8988T (cell line): ENCODE results near the gene HSD11B1L.
"Not testable (repeated sequence)": the region's sequence is repeated elsewhere in the genome, so short reads cannot be mapped to it uniquely, and the experiment has no call there.

Experiments used
- DNase-seq: peaks from one replicate; pipeline ENCODE4 v3.0.0; 2011

Gene HSD11B1L

DNA sequence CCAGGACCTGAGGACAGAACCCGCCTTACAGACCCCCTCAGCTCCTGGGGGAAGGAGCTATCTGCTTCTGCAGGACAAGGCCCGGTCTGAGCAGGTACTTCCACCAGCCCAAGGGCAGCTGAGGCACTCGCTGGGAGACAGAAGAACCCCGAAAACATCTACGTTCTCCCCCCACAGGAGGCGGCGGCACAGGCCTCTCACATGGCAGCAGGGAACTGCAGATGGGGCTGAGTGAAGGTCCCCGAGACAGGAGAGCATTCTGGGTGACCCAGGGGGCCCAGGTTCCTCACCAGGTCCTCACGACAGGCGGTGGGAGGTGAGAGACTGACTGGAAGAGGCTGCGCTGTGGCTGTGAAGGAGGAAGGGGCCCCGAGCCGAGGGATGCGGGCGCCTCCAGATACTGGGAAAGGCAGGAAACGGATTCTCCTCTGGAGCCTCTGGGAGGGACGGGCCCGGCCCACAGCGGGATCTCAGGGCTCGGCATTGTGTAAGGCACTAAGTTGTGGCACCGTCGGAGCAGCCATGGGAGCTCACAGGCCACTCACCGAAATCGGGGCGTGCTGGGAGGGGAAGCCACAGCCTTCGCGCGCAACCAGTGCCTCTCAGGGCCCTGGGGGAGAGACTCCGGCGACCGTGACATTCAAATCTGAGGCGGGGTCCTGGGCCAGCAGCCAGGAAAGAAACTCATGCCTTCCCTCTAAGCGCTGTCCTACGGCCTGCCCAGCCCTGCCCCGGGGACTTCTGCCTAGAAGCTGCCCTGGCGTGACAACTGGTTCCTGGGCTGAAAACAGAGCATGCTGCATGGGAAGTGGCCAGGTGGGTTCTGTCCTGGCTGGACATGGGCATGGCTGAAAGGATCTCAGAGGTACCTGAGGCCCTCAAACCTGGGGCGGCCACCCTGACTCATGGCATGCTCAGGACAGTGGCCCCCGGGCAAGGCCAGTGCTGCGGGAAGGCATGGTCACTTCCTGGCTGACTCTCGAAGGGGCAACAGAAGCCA is 23.3 kb downstream of the HSD11B1L start:
- DNase-seq = no peak

DNA sequence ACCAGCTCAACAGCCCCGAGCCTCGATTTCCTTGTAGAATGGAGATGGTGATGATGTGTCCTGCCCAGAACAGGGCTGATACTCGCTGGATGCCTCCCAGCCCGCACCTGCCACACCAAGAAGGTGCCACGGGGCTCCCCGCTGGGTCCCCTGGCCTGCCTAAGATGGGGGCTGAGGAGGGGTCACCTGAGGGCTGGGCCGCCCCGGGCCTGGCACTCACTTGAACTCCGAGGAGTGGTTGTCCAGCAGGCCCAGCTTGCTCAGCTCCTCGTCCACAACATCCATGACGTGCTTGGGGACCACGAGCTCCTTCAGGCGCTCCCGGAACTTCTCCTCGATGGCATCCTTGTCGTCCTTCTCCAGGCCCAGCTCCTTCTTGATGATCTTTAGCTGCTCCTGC is 24.7 kb downstream of the HSD11B1L start:
- no peak for DNase-seq

GRCh38 chr19:5706876-5707573 is 26.2 kb downstream of the HSD11B1L start:
- peak; percentile 14 for DNase-seq

DNA sequence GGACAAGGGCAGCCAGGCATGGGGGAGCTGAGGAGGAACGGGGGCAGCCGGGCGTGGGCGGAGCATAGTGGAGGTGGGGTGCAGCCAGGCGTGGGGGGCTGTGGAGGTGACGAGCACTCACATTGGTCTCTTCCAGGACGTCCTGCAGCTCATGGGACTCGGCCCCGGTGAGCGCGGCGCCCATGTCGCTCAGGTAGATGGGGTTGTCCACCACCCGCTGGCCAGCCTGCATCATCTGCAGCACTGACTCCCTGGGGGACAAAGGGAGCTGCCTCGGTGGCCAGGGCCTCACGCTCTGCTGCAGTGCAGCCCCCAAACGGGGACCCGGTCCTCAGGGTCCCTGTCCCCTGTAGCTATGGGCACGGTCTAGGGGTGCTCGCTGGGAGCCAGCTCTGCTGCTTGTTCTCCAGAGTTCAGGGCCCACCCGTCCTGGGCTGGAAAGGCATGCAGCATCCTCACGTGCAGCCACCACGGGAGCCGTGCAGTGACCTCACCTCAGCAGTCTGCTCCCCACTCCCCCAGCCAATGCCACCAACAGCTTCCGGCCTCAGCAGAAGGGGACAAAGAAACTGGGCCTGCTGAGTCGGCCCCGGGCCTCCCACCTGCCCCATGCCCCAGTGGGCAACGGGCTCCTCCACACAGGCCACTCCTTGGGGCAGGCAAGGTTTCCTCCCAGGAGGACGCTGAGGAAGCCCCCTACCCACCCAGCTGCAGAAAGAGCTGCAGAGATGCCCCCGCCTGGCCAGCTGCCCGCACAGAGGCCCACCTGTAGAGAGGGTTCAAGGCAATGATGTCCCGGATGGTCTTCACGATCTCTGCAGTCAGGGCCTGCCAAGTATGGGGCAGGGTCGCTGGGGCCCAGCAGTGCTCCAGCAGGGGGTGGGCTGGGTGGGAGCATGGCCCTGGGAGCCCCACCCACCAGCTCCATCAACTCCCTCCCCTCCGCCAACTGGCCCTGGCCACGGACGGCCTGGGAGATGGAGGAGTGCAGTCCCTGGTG is 27.0 kb downstream of the HSD11B1L start:
- DNase-seq = no peak

- no peak for DNase-seq
These were observed 30.2 kb downstream of the HSD11B1L start for GRCh38 chr19:5711025-5711424.

- no peak for DNase-seq
These were observed 30.9 kb downstream of the HSD11B1L start for GRCh38 chr19:5711713-5712161.

DNA sequence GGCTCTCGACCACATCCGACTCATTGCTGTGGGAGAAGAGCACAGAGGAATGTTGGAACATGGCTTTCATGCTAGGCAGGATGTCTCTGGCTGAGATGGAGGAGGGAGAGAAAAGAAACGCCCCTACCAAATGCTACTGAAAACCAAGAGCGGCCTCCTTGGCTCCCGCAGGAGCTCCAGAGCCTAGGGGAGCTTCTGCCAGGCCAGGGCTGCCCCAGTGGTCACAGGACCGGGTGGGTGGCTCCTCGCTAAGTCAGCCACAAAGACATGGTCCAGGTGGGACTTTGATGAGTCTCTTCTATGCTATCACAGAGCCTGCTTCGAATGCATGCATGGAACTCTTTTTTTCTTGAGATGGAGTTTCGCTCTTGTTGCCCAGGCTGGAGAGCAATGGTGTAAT is 32.4 kb downstream of the HSD11B1L start:
- no peak for DNase-seq

- no peak for DNase-seq
These were observed 34.0 kb downstream of the HSD11B1L start for GRCh38 chr19:5714816-5715215.

GRCh38 chr19:5717215-5717935 is 36.5 kb downstream of the HSD11B1L start:
- DNase-seq = no peak

GRCh38 chr19:5718037-5718578 is 37.3 kb downstream of the HSD11B1L start:
- DNase-seq = no peak

DNA sequence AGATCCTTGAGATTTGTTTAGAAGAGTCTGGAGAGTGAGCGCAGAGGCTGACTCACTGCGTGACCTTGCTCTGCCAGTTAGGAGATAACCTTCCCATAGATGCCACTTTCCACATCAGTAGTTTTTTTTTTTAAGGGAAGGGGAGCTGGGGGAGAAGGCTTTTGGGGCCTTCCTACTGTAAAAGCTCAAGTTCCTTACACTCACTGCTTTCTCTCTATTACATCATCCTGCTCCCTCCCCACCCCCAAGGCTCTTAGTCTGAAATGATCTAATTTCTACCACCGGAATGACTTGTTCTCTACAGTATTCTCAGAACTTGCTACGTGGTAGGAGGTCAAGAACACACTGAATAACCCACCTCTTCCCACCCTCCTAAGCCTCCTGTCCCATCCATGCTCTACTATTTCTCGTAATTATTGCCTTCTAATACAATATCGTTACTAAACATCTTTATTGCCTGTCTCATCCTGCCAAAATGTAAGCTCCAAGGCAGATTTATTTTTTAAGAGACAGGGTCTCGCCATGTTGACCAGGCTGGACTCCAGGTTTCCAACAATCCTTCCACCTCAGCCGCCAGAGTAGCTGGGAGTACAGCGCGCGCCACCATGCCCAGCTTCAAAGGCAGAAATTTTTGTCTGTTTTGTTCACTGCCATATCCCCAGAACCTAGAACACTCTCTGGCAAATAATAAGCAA is 37.9 kb downstream of the HSD11B1L start:
- no peak for DNase-seq

- no peak for DNase-seq
These were observed 38.6 kb downstream of the HSD11B1L start for GRCh38 chr19:5719274-5719960.

- peak; percentile 91 for DNase-seq
These were observed 39.3 kb downstream of the HSD11B1L start, which contains the start of the genes CATSPERD and LONP1 for GRCh38 chr19:5719961-5720790. Gene CATSPERD (plus strand): TSS chr19:5720637. CDS start chr19:5720738, 101 bp downstream. Gene LONP1 (minus strand): TSS chr19:5720146. CDS start chr19:5720132, 14 bp downstream.

- no peak for DNase-seq
These were observed 46.7 kb downstream of the HSD11B1L start for GRCh38 chr19:5727453-5728050.

DNA sequence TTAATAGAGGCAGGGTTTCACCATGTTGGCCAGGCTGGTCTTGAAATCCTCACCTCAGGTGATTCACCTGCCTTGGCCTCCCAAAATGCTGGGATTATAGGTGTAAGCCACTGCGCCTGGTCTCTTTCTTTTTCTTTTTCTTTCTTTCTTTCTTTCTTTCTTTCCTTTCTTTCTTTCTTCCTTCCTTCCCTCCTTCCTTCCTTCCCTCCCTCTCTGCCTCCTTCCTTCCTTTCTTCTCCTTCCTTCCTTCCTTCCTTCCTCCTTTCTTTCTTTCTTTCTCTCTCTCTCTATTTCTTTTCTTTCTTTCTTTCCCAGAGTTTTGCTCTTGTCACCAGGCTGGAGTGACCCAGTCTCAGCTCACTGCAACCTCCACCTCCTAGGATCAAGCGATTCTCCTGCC is 52.3 kb downstream of the HSD11B1L start:
- DNase-seq = not testable (repeated sequence)
